ENCODE measurements around the gene GNG5.
"Not testable (repeated sequence)": the region's sequence is repeated elsewhere in the genome, so short reads cannot be mapped to it uniquely, and the experiment has no call there.

GNG5 gene

GRCh38 chr1:84510165-84510564 is 3.8 kb upstream of the GNG5 start:
- H3K9me3 ChIP-seq (ENCODE audit: insufficient read depth, low read depth, low read length), result peaks cover 2% of the 10 kb centered on the region; the same call in 1 of the 2 replicates
- peaks cover 11% of the 10 kb centered on the region for H3K79me2 ChIP-seq (ENCODE audit: insufficient read depth, low read length)
- H3F3A ChIP-seq (ENCODE audit: low read depth), result peaks cover 7% of the 10 kb centered on the region
- peaks cover 10% of the 10 kb centered on the region for H4K20me1 ChIP-seq (ENCODE audit: insufficient read depth, low read length, poor library complexity, severe bottlenecking)
- H3K4me2 ChIP-seq (ENCODE audit: low read depth, low read length, poor library complexity, severe bottlenecking), result no peak overlapping the region
- peaks cover 9% of the 10 kb centered on the region for H3K4me1 ChIP-seq (ENCODE audit: insufficient read depth, low read length, poor library complexity, severe bottlenecking)
- no peak overlapping the region for H3K4me3 ChIP-seq (ENCODE audit: low read length, poor library complexity, severe bottlenecking)
- H2AFZ ChIP-seq (ENCODE audit: low read length), result no peak overlapping the region
- H3K9ac ChIP-seq (ENCODE audit: low read depth, low read length, poor library complexity, severe bottlenecking), result no peak overlapping the region
- TF ChIP-seq EZH2phosphoT487 (IDR thresholded peaks at IDR 0.05; ENCODE audit: borderline replicate concordance), result no peak
- TF ChIP-seq CTCF (conservative IDR thresholded peaks at IDR 0.05; ENCODE audit: low read length), result no peak
- no peaks in the 10 kb centered on the region for H3K9me2 ChIP-seq (replicated peaks; ENCODE audit: low read depth, low read length)
- no peaks in the 10 kb centered on the region for H3K27me3 ChIP-seq (ENCODE audit: insufficient read depth, low read length, poor library complexity, severe bottlenecking)
- H3K36me3 ChIP-seq (ENCODE audit: insufficient read depth, low read length), result no peaks in the 10 kb centered on the region

GRCh38 chr1:84509029-84509428 is 2.6 kb upstream of the GNG5 start:
- H3K9ac ChIP-seq (ENCODE audit: low read depth, low read length, poor library complexity, severe bottlenecking), result no peak overlapping the region
- TF ChIP-seq EZH2phosphoT487 (IDR thresholded peaks at IDR 0.05; ENCODE audit: borderline replicate concordance) (no peak), CTCF (conservative IDR thresholded peaks at IDR 0.05; ENCODE audit: low read length) (no peak)
- H3F3A ChIP-seq (ENCODE audit: low read depth), result peaks cover 7% of the 10 kb centered on the region
- H3K9me3 ChIP-seq (ENCODE audit: insufficient read depth, low read depth, low read length), result peaks cover 2% of the 10 kb centered on the region; the same call in 1 of the 2 replicates
- no peak overlapping the region for H3K4me3 ChIP-seq (ENCODE audit: low read length, poor library complexity, severe bottlenecking)
- H3K4me1 ChIP-seq (ENCODE audit: insufficient read depth, low read length, poor library complexity, severe bottlenecking), result peaks cover 12% of the 10 kb centered on the region
- H2AFZ ChIP-seq (ENCODE audit: low read length), result no peak overlapping the region
- no peak overlapping the region for H3K4me2 ChIP-seq (ENCODE audit: low read depth, low read length, poor library complexity, severe bottlenecking)
- peaks cover 22% of the 10 kb centered on the region for H3K79me2 ChIP-seq (ENCODE audit: insufficient read depth, low read length)
- H3K9me2 ChIP-seq (replicated peaks; ENCODE audit: low read depth, low read length), result no peaks in the 10 kb centered on the region
- H4K20me1 ChIP-seq (ENCODE audit: insufficient read depth, low read length, poor library complexity, severe bottlenecking), result peaks cover 21% of the 10 kb centered on the region
- no peaks in the 10 kb centered on the region for H3K27me3 ChIP-seq (ENCODE audit: insufficient read depth, low read length, poor library complexity, severe bottlenecking)
- no peaks in the 10 kb centered on the region for H3K36me3 ChIP-seq (ENCODE audit: insufficient read depth, low read length)

- TF ChIP-seq EZH2phosphoT487 (IDR thresholded peaks at IDR 0.05; ENCODE audit: borderline replicate concordance), result no peak
- TF ChIP-seq CTCF (conservative IDR thresholded peaks at IDR 0.05; ENCODE audit: low read length), result no peak
- H3K27me3 ChIP-seq (ENCODE audit: insufficient read depth, low read length, poor library complexity, severe bottlenecking), result no peaks in the 10 kb centered on the region
- H3K4me3 ChIP-seq (ENCODE audit: low read length, poor library complexity, severe bottlenecking), result no peak overlapping the region
- no peaks in the 10 kb centered on the region for H3K36me3 ChIP-seq (ENCODE audit: insufficient read depth, low read length)
- peaks cover 17% of the 10 kb centered on the region for H3K4me1 ChIP-seq (ENCODE audit: insufficient read depth, low read length, poor library complexity, severe bottlenecking)
- H4K20me1 ChIP-seq (ENCODE audit: insufficient read depth, low read length, poor library complexity, severe bottlenecking), result peaks cover 26% of the 10 kb centered on the region
- peaks cover 2% of the 10 kb centered on the region; the same call in 1 of the 2 replicates for H3K9me3 ChIP-seq (ENCODE audit: insufficient read depth, low read depth, low read length)
- no peaks in the 10 kb centered on the region for H3K9me2 ChIP-seq (replicated peaks; ENCODE audit: low read depth, low read length)
- no peak overlapping the region for H2AFZ ChIP-seq (ENCODE audit: low read length)
- H3K79me2 ChIP-seq (ENCODE audit: insufficient read depth, low read length), result peaks cover 27% of the 10 kb centered on the region
- H3K4me2 ChIP-seq (ENCODE audit: low read depth, low read length, poor library complexity, severe bottlenecking), result peak overlapping the region; percentile 81
- H3K9ac ChIP-seq (ENCODE audit: low read depth, low read length, poor library complexity, severe bottlenecking), result no peak overlapping the region
- H3F3A ChIP-seq (ENCODE audit: low read depth), result peaks cover 7% of the 10 kb centered on the region
These were observed 2.1 kb upstream of the GNG5 start for GRCh38 chr1:84508510-84508909.

GRCh38 chr1:84507887-84508286 is 1.5 kb upstream of the GNG5 start:
- H3K36me3 ChIP-seq (ENCODE audit: insufficient read depth, low read length); H2AFZ ChIP-seq (ENCODE audit: low read length); H3F3A ChIP-seq (ENCODE audit: low read depth); H3K27me3 ChIP-seq (ENCODE audit: insufficient read depth, low read length, poor library complexity, severe bottlenecking); H3K9me2 ChIP-seq (replicated peaks; ENCODE audit: low read depth, low read length); H3K9me3 ChIP-seq (ENCODE audit: insufficient read depth, low read depth, low read length): not testable (repeated sequence)
- Histone ChIP-seq H3K4me1 (ENCODE audit: insufficient read depth, low read length, poor library complexity, severe bottlenecking) (peaks cover 23% of the 10 kb centered on the region), H3K4me2 (ENCODE audit: low read depth, low read length, poor library complexity, severe bottlenecking) (peak overlapping the region; percentile 81), H3K79me2 (ENCODE audit: insufficient read depth, low read length) (peaks cover 34% of the 10 kb centered on the region), H3K4me3 (ENCODE audit: low read length, poor library complexity, severe bottlenecking) (peak overlapping the region; percentile 96), H4K20me1 (ENCODE audit: insufficient read depth, low read length, poor library complexity, severe bottlenecking) (peaks cover 33% of the 10 kb centered on the region), H3K9ac (ENCODE audit: low read depth, low read length, poor library complexity, severe bottlenecking) (peak overlapping the region; percentile 94)
